HL-60/S4 (cell line): ENCODE results near the gene FBXL13.
"Not testable (repeated sequence)": the region's sequence is repeated elsewhere in the genome, so short reads cannot be mapped to it uniquely, and the experiment has no call there.

Experiments used
- in situ Hi-C: fragments of 300-500 bp; cut with MboI; formaldehyde crosslinking; loops from 2 replicates; pipeline ENCODE4 v1.14.3; 2022; ENCODE audit warnings: low sequenced_read_pairs

The FBXL13 gene

GRCh38 chr7:102988631-102989560 lies 85.7 kb downstream of the FBXL13 start:
- in situ Hi-C loops: no loop called here

- in situ Hi-C loops: no loop called here
These were observed 86.5 kb downstream of the FBXL13 start for GRCh38 chr7:102988088-102988487.

- in situ Hi-C loops: no loop called here
These were observed 89.3 kb downstream of the FBXL13 start for GRCh38 chr7:102985176-102985783.

- in situ Hi-C loops: no loop called here
These were observed 91.0 kb downstream of the FBXL13 start for GRCh38 chr7:102983602-102984001.

GRCh38 chr7:102982235-102982634 lies 92.4 kb downstream of the FBXL13 start:
- in situ Hi-C loops: no loop called here

GRCh38 chr7:102981451-102981850 lies 93.1 kb downstream of the FBXL13 start:
- in situ Hi-C loops: no loop called here

- in situ Hi-C loops: no loop called here
These were observed 94.9 kb downstream of the FBXL13 start for GRCh38 chr7:102979670-102980069.

- in situ Hi-C loops: no loop called here
These were observed 96.3 kb downstream of the FBXL13 start for GRCh38 chr7:102978284-102978683.

GRCh38 chr7:102977586-102977985 lies 97.0 kb downstream of the FBXL13 start:
- in situ Hi-C loops: not testable (repeated sequence)

- in situ Hi-C loops: no loop called here
These were observed 98.1 kb downstream of the FBXL13 start for GRCh38 chr7:102976493-102976892.

GRCh38 chr7:102975854-102976253 lies 98.7 kb downstream of the FBXL13 start:
- in situ Hi-C loops: no loop called here

- in situ Hi-C loops: no loop called here
These were observed 100.0 kb downstream of the FBXL13 start for GRCh38 chr7:102974366-102975236.

- in situ Hi-C loops: no loop called here
These were observed 101.3 kb downstream of the FBXL13 start for GRCh38 chr7:102973096-102973802.

- in situ Hi-C loops: no loop called here
These were observed 106.8 kb downstream of the FBXL13 start for GRCh38 chr7:102967798-102968197.

- in situ Hi-C loops: no loop called here
These were observed 108.1 kb downstream of the FBXL13 start for GRCh38 chr7:102966465-102966864.

- in situ Hi-C loops: not testable (repeated sequence)
These were observed 112.6 kb downstream of the FBXL13 start for GRCh38 chr7:102961993-102962392.

- in situ Hi-C loops: not testable (repeated sequence)
These were observed 116.6 kb downstream of the FBXL13 start for GRCh38 chr7:102958004-102958403.

- in situ Hi-C loops: not testable (repeated sequence)
These were observed 120.2 kb downstream of the FBXL13 start for GRCh38 chr7:102954359-102954758.

GRCh38 chr7:102953406-102953805 lies 121.2 kb downstream of the FBXL13 start:
- in situ Hi-C loops: no loop called here

GRCh38 chr7:102951839-102952238 lies 122.8 kb downstream of the FBXL13 start:
- in situ Hi-C loops: no loop called here

GRCh38 chr7:102944241-102944640 lies 130.4 kb downstream of the FBXL13 start:
- in situ Hi-C loops: no loop called here
